Measurements from ENCODE around the gene MNDA. TPM values are rescaled to one million over a fixed set of nuclear protein-coding genes. Genes with fewer than 3 reads are reported as not detected.
A peak's percentile ranks its signal among the peaks of the same experiment; 100 is the strongest.

Gene MNDA
- total and polyA plus RNA-seq, 8 donors: 5.1 to 82.3 (median 6.6) TPM

DNA sequence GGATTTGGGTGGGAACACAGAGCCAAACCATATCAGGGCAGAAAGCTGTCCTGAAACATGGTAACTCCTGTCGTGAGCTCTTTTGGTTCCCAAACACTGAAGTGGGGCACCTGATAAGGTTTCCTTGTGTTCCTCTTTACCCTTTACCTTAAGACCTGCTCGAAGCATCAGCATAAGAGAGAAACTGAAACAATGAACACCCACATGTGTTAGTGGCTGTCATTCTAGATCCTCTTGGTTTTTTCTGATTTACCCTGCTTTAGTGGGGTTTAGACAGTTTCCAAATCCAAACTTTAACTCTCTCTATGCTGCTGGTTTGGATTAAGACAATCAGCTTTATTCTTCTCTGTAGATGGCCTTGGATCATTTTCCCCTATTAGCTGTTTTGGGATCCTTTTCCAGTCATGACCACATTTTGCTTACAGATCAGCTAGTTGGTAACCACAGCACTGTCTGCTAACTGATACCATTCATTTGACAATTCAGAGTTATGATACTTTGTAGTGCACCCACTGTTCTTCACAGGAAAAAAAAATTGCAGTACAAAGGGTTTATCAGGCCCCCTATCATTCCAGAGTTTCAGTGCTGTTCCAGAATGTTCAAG lies 975 bp upstream of the MNDA start:
- Histone ChIP-seq H3K4me3 (no peak overlapping the region), H3K36me3 (no peaks in the 10 kb centered on the region), H3K27me3 (no peaks in the 10 kb centered on the region), H3K4me1 (peaks cover 0 to 8% of the 10 kb centered on the region in 2 donors), H3K9me3 (peaks cover 0 to 13% of the 10 kb centered on the region in 2 donors), H3K27ac (peak overlapping the region; percentile 41 to 88)
- ATAC-seq (no peak), DNase-seq (no peak)
- intact Hi-C loops (cut with DNase I): no loop called here
- TF ChIP-seq CTCF (IDR thresholded peaks at IDR 0.05): no peak

DNA sequence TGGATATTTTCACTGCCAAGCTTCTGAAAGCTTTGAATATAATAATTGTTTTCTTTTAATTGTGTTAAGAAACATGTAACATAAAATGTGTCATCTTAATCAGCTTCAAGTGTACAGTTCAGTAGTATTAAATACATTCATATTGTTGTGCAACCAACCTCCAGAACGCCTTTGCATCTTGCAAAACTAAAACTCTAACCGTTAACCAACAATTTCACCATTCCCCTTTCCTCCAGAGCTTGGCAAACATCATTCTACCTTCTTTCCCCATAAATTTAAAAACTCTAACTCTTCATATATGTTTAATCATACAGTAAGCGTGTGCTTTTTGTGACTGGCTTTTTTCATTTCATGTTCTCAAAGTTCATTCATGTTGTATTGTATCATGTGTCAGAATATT lies 2.1 kb downstream of the MNDA start:
- Histone ChIP-seq H3K4me3 (peak overlapping the region in 1 of 2 donors; percentile 38), H3K27me3 (no peaks in the 10 kb centered on the region), H3K9me3 (peaks cover 0 to 8% of the 10 kb centered on the region in 2 donors), H3K27ac (peak overlapping the region; percentile 41 to 88), H3K4me1 (peaks cover 0 to 17% of the 10 kb centered on the region in 2 donors), H3K36me3 (no peaks in the 10 kb centered on the region)
- DNase-seq: no peak
- ATAC-seq: no peak
- TF ChIP-seq CTCF (IDR thresholded peaks at IDR 0.05): no peak
- intact Hi-C loops (cut with DNase I): no loop called here

GRCh38 chr1:158836038-158836437 lies 4.9 kb downstream of the MNDA start:
- H3K4me3 ChIP-seq: no peak overlapping the region
- intact Hi-C loops (cut with DNase I): no loop called here
- no peaks in the 10 kb centered on the region for H3K27me3 ChIP-seq
- no peaks in the 10 kb centered on the region for H3K36me3 ChIP-seq
- DNase-seq (no peak), ATAC-seq (no peak)
- peak overlapping the region in 1 of 2 donors; percentile 88 for H3K27ac ChIP-seq
- TF ChIP-seq CTCF (IDR thresholded peaks at IDR 0.05): no peak
- no peaks in the 10 kb centered on the region for H3K9me3 ChIP-seq
- peaks cover 0 to 22% of the 10 kb centered on the region in 2 donors for H3K4me1 ChIP-seq

- no peak for TF ChIP-seq CTCF (IDR thresholded peaks at IDR 0.05)
- no peaks in the 10 kb centered on the region for H3K9me3 ChIP-seq
- no peak for DNase-seq
- intact Hi-C loops (cut with DNase I): no loop called here
- H3K4me1 ChIP-seq: peaks cover 0 to 22% of the 10 kb centered on the region in 2 donors
- H3K27ac ChIP-seq: peak overlapping the region in 1 of 2 donors; percentile 88
- H3K36me3 ChIP-seq: peaks cover 0 to 18% of the 10 kb centered on the region in 2 donors
- ATAC-seq: no peak
- H3K4me3 ChIP-seq: no peak overlapping the region
- no peaks in the 10 kb centered on the region for H3K27me3 ChIP-seq
Measured at GRCh38 chr1:158838660-158839059, 7.5 kb downstream of the MNDA start.

DNA sequence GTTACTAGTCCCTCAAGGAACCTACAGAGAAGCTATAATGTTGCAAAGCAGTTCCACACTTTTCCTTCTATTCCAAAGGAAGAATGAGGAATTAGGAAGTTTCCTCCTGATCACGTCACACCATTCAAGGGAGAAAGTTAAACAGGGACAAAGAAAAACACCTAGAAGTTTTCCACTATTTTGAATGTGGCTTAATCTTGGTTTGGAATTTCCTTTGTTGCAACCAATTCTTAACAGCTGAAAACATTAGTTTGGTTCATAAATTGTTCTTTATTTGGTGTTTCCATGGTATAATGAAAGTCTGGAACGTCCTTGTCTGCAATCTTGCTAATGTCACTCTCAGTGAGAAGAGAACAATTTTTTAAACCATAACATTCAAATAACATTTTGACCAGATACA lies 8.4 kb downstream of the MNDA start:
- Histone ChIP-seq H3K4me3 (no peak overlapping the region), H3K4me1 (peaks cover 0 to 22% of the 10 kb centered on the region in 2 donors), H3K9me3 (no peaks in the 10 kb centered on the region), H3K27ac (peak overlapping the region in 1 of 2 donors; percentile 88), H3K27me3 (no peaks in the 10 kb centered on the region), H3K36me3 (peaks cover 0 to 27% of the 10 kb centered on the region in 2 donors)
- intact Hi-C loops (cut with DNase I): no loop called here
- no peak for TF ChIP-seq CTCF (IDR thresholded peaks at IDR 0.05)
- DNase-seq (no peak), ATAC-seq (no peak)

Measured in left lung (tissue), 10 donors.